HCT116 (cell line): ENCODE data around the gene DPYSL4. TPM values are rescaled to one million over a fixed set of nuclear protein-coding genes. Genes with fewer than 3 reads are reported as not detected.

Source experiments
- ATAC-seq: fragments of 200-7000 bp; cut with Tn5 transposase; 2 replicates; pipeline ENCODE4 v1.9.1; 2020; ENCODE audit warnings: mild to moderate bottlenecking, moderate library complexity
- BruUV-seq: library from RNA; stranded (reverse); fragments of 400-500 nt; replicated peaks from 2 replicates; lab custom pipeline; 2021; lab: Mats Ljungman, UMichigan
- CTCF ChIA-PET: fragments of 300-600 bp; sonication (Branson Sonifier 250); formaldehyde crosslinking; loops from one replicate; lab custom pipeline; 2021; ENCODE audit warnings: antibody characterized with exemption; lab: Charles Lee
- POLR2A ChIA-PET: fragments of 300-600, 350-600 bp; sonication (Branson Sonifier 250); formaldehyde crosslinking; loops from one replicate; lab custom pipeline; 2021; ENCODE audit warnings: antibody characterized with exemption; lab: Charles Lee
- RAD21 ChIA-PET, 2 experiments: fragments of 300-600 bp; sonication (Branson Sonifier 250); formaldehyde crosslinking; loops; one replicate each; lab custom pipeline; 2023; ENCODE audit warnings: low total read pairs in 2 of 2; ENCODE audit not compliant: uncharacterized antibody in 2 of 2, unreplicated experiment in 2 of 2, low non-redundant PET in 1 of 2; lab: Charles Lee
- DNase-seq: peaks from one replicate; pipeline ENCODE4 v3.0.0-alpha.2; 2010; ENCODE audit warnings: low read depth, low spot score
- H2AFZ ChIP-seq: fragments of 200-600 bp; shearing (Covaris generic), sonication (generic); 2 replicates; pipeline ENCODE4 v1.6.1; 2017; ENCODE audit warnings: low read depth, mixed run types, mixed read lengths, antibody characterized with exemption, low read length; ENCODE audit not compliant: poor library complexity, severe bottlenecking
- H3K27ac ChIP-seq: 2 replicates; pipeline ENCODE4 v1.5.1; 2012; ENCODE audit warnings: low read depth, low read length
- H3K27me3 ChIP-seq: fragments of 200-600 bp; sonication (generic); 2 replicates; pipeline ENCODE4 v1.6.1; 2016; ENCODE audit warnings: mixed run types, low read length, mixed read lengths; ENCODE audit not compliant: insufficient read depth
- H3K36me3 ChIP-seq, 2 experiments: fragments of 200-500 bp in 1 of 2; fragments of 200-600 bp in 1 of 2; sonication (Bioruptor generic) in 1 of 2; sonication (generic) in 1 of 2; 2 replicates each; pipeline versions ENCODE4 v1.5.1 to v1.6.1; 2014 to 2016; ENCODE audit warnings: low read length in 2 of 2, inconsistent platforms in 1 of 2, mixed read lengths in 1 of 2, mixed run types in 1 of 2; ENCODE audit not compliant: insufficient read depth in 2 of 2, control insufficient read depth in 1 of 2
- H3K4me1 ChIP-seq, 2 experiments: fragments of 200-600 bp in 1 of 2; sonication (generic) in 1 of 2; 2 replicates each; pipeline versions ENCODE4 v1.5.1 to v1.6.1; 2012 to 2017; ENCODE audit warnings: low read length in 2 of 2, inconsistent platforms in 1 of 2, mild to moderate bottlenecking in 1 of 2, mixed read lengths in 1 of 2, mixed run types in 1 of 2, moderate library complexity in 1 of 2; ENCODE audit not compliant: insufficient read depth in 2 of 2, control insufficient read depth in 1 of 2
- H3K4me2 ChIP-seq: fragments of 200-600 bp; sonication (generic); 2 replicates; pipeline ENCODE4 v1.6.1; 2017; ENCODE audit warnings: mixed run types, low read length, mixed read lengths
- H3K4me3 ChIP-seq, 2 experiments: fragments of 200-600 bp in 1 of 2; sonication (generic) in 1 of 2; replicated peaks in 1 of 2; 2 replicates each; pipeline ENCODE4 v1.5.1; 2011 to 2016; ENCODE audit warnings: low read length in 2 of 2, control low read depth in 1 of 2, low read depth in 1 of 2, mild to moderate bottlenecking in 1 of 2, mixed read lengths in 1 of 2, mixed run types in 1 of 2
- H3K79me2 ChIP-seq: fragments of 200-600 bp; sonication (generic); 2 replicates; pipeline ENCODE4 v1.6.1; 2017; ENCODE audit warnings: mild to moderate bottlenecking, mixed run types, low read length, moderate library complexity, mixed read lengths; ENCODE audit not compliant: insufficient read depth
- H3K9ac ChIP-seq: fragments of 200-600 bp; sonication (generic); 2 replicates; pipeline ENCODE4 v1.6.1; 2016; ENCODE audit warnings: low read length, mixed read lengths
- H3K9me2 ChIP-seq: fragments of 200-600 bp; sonication (generic), shearing (Covaris generic); 2 replicates; pipeline ENCODE4 v1.6.1; 2017; ENCODE audit warnings: mixed run types, mild to moderate bottlenecking, moderate library complexity; ENCODE audit not compliant: insufficient read depth
- H3K9me3 ChIP-seq, 2 experiments: fragments of 200-500 bp in 1 of 2; fragments of 200-600 bp in 1 of 2; sonication (Bioruptor generic) in 1 of 2; sonication (generic) in 1 of 2; 2 replicates each; pipeline ENCODE4 v1.6.1; 2014 to 2017; ENCODE audit warnings: low read length in 2 of 2, mixed read lengths in 2 of 2, inconsistent platforms in 1 of 2, low read depth in 1 of 2, mild to moderate bottlenecking in 1 of 2, mixed run types in 1 of 2, moderate library complexity in 1 of 2; ENCODE audit not compliant: control insufficient read depth in 1 of 2, insufficient read depth in 1 of 2
- H4K20me1 ChIP-seq: fragments of 200-600 bp; sonication (generic), shearing (Covaris generic); 2 replicates; pipeline ENCODE4 v1.6.1; 2017; ENCODE audit warnings: mixed run types, mild to moderate bottlenecking, moderate library complexity; ENCODE audit not compliant: insufficient read depth
- ATF3 ChIP-seq: IDR thresholded peaks from 2 replicates; pipeline ENCODE4 v1.6.1; 2012
- CBX3 ChIP-seq: IDR thresholded peaks from 2 replicates; pipeline ENCODE4 v1.6.1; 2012; ENCODE audit warnings: low read depth
- CTCF ChIP-seq, 3 experiments: fragments of 200-600 bp in 1 of 3; sonication (generic) in 1 of 3; IDR thresholded peaks in 2 of 3; conservative IDR thresholded peaks in 1 of 3; 2 replicates each; pipeline ENCODE4 v1.5.1; 2012 to 2017; ENCODE audit warnings: low read depth in 2 of 3, low read length in 2 of 3, antibody characterized with exemption in 1 of 3, borderline replicate concordance in 1 of 3, control low read depth in 1 of 3, mild to moderate bottlenecking in 1 of 3, mixed read lengths in 1 of 3, mixed run types in 1 of 3, moderate library complexity in 1 of 3; ENCODE audit not compliant: insufficient read depth in 1 of 3
- EGR1 ChIP-seq: IDR thresholded peaks from 2 replicates; pipeline ENCODE4 v1.6.1; 2012; ENCODE audit warnings: low read depth
- ELF1 ChIP-seq: IDR thresholded peaks from 2 replicates; pipeline ENCODE4 v1.6.1; 2012; ENCODE audit warnings: low read depth, borderline replicate concordance
- EZH2 ChIP-seq: fragments of 200-600 bp; sonication (generic); IDR thresholded peaks from 2 replicates; pipeline ENCODE4 v1.6.1; 2017; ENCODE audit warnings: antibody characterized with exemption, mixed run types
- EZH2phosphoT487 ChIP-seq: fragments of 200-600 bp; IDR thresholded peaks from 2 replicates; pipeline ENCODE4 v1.6.1; 2018; ENCODE audit warnings: antibody characterized with exemption, borderline replicate concordance
- FOSL1 ChIP-seq: IDR thresholded peaks from 2 replicates; pipeline ENCODE4 v1.6.1; 2012; ENCODE audit warnings: low read depth
- JUND ChIP-seq: IDR thresholded peaks from 2 replicates; pipeline ENCODE4 v1.6.1; 2012
- MAX ChIP-seq: IDR thresholded peaks from 2 replicates; pipeline ENCODE4 v1.6.1; 2012
- POLR2A ChIP-seq: IDR thresholded peaks from 2 replicates; pipeline ENCODE4 v1.7.0; 2011; ENCODE audit warnings: borderline replicate concordance; ENCODE audit not compliant: insufficient read depth, insufficient read length; ENCODE audit errors: extremely low read depth
- POLR2AphosphoS5 ChIP-seq: IDR thresholded peaks from 2 replicates; pipeline ENCODE4 v1.6.1; 2011; ENCODE audit warnings: mild to moderate bottlenecking, low read depth, low read length, moderate library complexity
- REST ChIP-seq: IDR thresholded peaks from 2 replicates; pipeline ENCODE4 v1.6.1; 2012; ENCODE audit warnings: low read depth
- SIN3A ChIP-seq: IDR thresholded peaks from 2 replicates; pipeline ENCODE4 v1.6.1; 2012; ENCODE audit warnings: low read depth
- SP1 ChIP-seq: IDR thresholded peaks from 2 replicates; pipeline ENCODE4 v1.6.1; 2012; ENCODE audit warnings: low read depth
- SRF ChIP-seq: IDR thresholded peaks from 2 replicates; pipeline ENCODE4 v1.6.1; 2012; ENCODE audit warnings: low read depth
- TCF7L2 ChIP-seq: IDR thresholded peaks from 2 replicates; pipeline ENCODE4 v1.7.0; 2011; ENCODE audit warnings: borderline replicate concordance, inconsistent platforms; ENCODE audit not compliant: insufficient read depth, insufficient read length; ENCODE audit errors: extremely low read depth
- ZFX ChIP-seq: fragments of 450-650 bp; IDR thresholded peaks from 2 replicates; pipeline ENCODE4 v1.6.1; 2017
- intact Hi-C: fragments of 100-400 bp; cut with micrococcal nuclease; formaldehyde crosslinking; loops from 2 replicates; pipeline ENCODE4 v1.10.0; 2022
- total RNA-seq: library from RNA; stranded (reverse); gene quantifications from one replicate; pipeline ENCODE4 v1.2.1, GENCODE V29; 2021; ENCODE audit not compliant: unreplicated experiment

The DPYSL4 gene
- total RNA-seq, 1 experiment from 2014 or later, result 5.4 TPM

GRCh38 chr10:132241496-132241895, 54.7 kb downstream of the DPYSL4 start:
- Histone ChIP-seq H3K9me3 (no peaks in the 10 kb centered on the region), H3K4me2 (no peak overlapping the region), H2AFZ (no peak overlapping the region), H3K9me2 (no peaks in the 10 kb centered on the region), H3K4me1 (no peaks in the 10 kb centered on the region), H3K79me2 (no peaks in the 10 kb centered on the region), H3K27me3 (no peaks in the 10 kb centered on the region), H3K36me3 (no peaks in the 10 kb centered on the region), H3K27ac (no peak overlapping the region), H3K9ac (no peak overlapping the region)
- ChIA-PET POLR2A (no interaction called here), CTCF (no interaction called here)
- no peak for DNase-seq
- no TSS peak for BruUV-seq
- no peak for ATAC-seq
- intact Hi-C loops, result no loop called here
- no peak for TF ChIP-seq CBX3
- TF ChIP-seq SP1, result no peak
- no peak for TF ChIP-seq EZH2
- TF ChIP-seq EGR1, result no peak
- TF ChIP-seq POLR2AphosphoS5, result no peak
- TF ChIP-seq SRF, result no peak
- no peak for TF ChIP-seq SIN3A
- no peak for TF ChIP-seq ZFX
- TF ChIP-seq CTCF (IDR thresholded peaks at IDR 0.05 in 2 of 3, conservative IDR thresholded peaks at IDR 0.05 in 1 of 3; ENCODE audit: borderline replicate concordance in 1 of 3, insufficient read depth in 1 of 3, low read depth in 2 of 3, low read length in 2 of 3), result no peak
- TF ChIP-seq FOSL1, result no peak
- no peak for TF ChIP-seq ELF1
- TF ChIP-seq MAX, result no peak
- TF ChIP-seq ATF3, result no peak
- TF ChIP-seq TCF7L2, result no peak
- TF ChIP-seq POLR2A, result no peak
- no peak for TF ChIP-seq JUND
- TF ChIP-seq EZH2phosphoT487, result no peak
- TF ChIP-seq REST, result no peak
- TF ChIP-seq, all 23 proteins: peak for 0
- Histone ChIP-seq H4K20me1 (no peaks in the 10 kb centered on the region), H3K4me3 (no peak overlapping the region)
- RAD21 ChIA-PET, result no interaction called here
